ENCODE data around the gene PLAAT3. TPM values are rescaled to one million over a fixed set of nuclear protein-coding genes. Genes with fewer than 3 reads are reported as not detected.
"Not testable (repeated sequence)": the region's sequence is repeated elsewhere in the genome, so short reads cannot be mapped to it uniquely, and the experiment has no call there.

The PLAAT3 gene
- polyA plus RNA-seq, 1 experiment, result 8.1 TPM

DNA sequence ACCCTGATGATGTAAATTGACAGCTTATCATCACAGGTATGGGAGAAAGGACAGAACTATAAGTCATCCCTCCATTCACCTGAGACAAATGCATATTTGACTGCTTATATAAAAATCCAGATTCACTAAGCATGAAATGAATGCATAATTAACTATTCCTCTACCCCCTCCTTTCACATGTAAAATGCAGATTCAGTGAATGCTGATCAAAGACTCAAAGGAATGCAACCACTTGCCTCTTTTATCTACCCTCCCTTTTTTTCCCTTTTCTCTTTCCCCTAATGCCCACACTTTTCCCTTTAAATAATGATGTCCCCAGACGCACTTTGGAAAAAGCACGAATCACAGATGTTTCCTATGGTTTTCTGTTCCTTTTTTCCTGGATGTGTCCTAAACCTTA, 82.1 kb downstream of the PLAAT3 start:
- no peak for TF ChIP-seq CTCF (IDR thresholded peaks at IDR 0.05; ENCODE audit: low read depth, low read length)
- ChIA-PET POLR2A (no interaction called here), CTCF (no interaction called here)
- H3K4me3 ChIP-seq (ENCODE audit: low read depth, low read length), result no peak overlapping the region
- no peak for DNase-seq (ENCODE audit: low read depth, low spot score)
- H3K27ac ChIP-seq (ENCODE audit: low read depth, low read length), result no peak overlapping the region
- H3K27me3 ChIP-seq (ENCODE audit: control insufficient read depth, insufficient read depth, low read length), result peaks cover 8% of the 10 kb centered on the region
- H3K9me3 ChIP-seq (ENCODE audit: control insufficient read depth, insufficient read depth, low read length), result no peaks in the 10 kb centered on the region

GRCh38 chr11:63531074-63531792, 83.0 kb downstream of the PLAAT3 start:
- CTCF ChIA-PET; H3K27me3 ChIP-seq (ENCODE audit: control insufficient read depth, insufficient read depth, low read length); H3K9me3 ChIP-seq (ENCODE audit: control insufficient read depth, insufficient read depth, low read length); DNase-seq (ENCODE audit: low read depth, low spot score); POLR2A ChIA-PET; H3K4me3 ChIP-seq (ENCODE audit: low read depth, low read length); H3K27ac ChIP-seq (ENCODE audit: low read depth, low read length): not testable (repeated sequence)

DNA sequence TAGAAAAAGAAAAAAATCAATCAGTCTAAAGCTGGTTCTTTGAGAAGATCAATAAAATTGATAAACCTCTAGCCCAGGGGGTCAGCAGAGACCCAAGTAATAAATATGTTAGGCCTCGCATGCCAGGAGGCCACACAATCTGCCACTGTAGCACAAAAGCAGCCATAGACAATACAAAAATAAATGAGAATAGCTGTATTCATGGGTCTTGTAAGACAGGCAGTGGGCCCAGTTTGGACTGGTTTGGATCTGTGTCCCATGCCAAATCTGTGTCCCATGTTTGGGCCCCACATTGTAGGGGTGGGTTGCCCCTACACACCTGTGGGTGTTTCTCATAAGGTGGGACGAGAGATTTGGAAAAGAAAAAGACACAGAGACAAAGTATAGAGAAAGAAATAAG, 84.2 kb downstream of the PLAAT3 start:
- POLR2A ChIA-PET, result no interaction called here
- H3K4me3 ChIP-seq (ENCODE audit: low read depth, low read length), result no peak overlapping the region
- H3K27ac ChIP-seq (ENCODE audit: low read depth, low read length), result no peak overlapping the region
- DNase-seq (ENCODE audit: low read depth, low spot score), result no peak
- TF ChIP-seq CTCF (IDR thresholded peaks at IDR 0.05; ENCODE audit: low read depth, low read length), result no peak
- H3K9me3 ChIP-seq (ENCODE audit: control insufficient read depth, insufficient read depth, low read length), result no peaks in the 10 kb centered on the region
- CTCF ChIA-PET, result interaction anchor here (0.6 kb wide), 2 partner anchors 92 to 545 kb away, joined by 3 read pairs; no protein-coding TSS in a partner anchor
- peaks cover 8% of the 10 kb centered on the region for H3K27me3 ChIP-seq (ENCODE audit: control insufficient read depth, insufficient read depth, low read length)

DNA sequence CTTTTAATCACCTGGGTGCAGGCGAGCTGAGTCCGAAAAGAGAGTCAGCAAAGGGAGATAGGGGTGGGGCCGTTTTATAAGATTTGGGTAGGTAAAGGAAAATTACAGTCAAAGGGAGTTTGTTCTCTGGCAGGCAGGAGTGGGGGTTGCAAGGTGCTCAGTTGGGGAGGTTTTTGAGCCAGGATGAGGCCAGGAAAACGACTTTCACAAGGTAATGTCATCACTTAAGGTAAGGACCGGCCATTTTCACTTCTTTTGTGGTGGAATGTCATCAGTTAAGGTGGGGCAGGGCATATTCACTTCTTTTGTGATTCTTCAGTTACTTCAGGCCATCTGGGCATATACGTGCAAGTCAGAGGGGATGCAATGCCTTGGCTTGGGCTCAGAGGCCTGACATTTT, 84.9 kb downstream of the PLAAT3 start:
- H3K4me3 ChIP-seq (ENCODE audit: low read depth, low read length); H3K9me3 ChIP-seq (ENCODE audit: control insufficient read depth, insufficient read depth, low read length); H3K27me3 ChIP-seq (ENCODE audit: control insufficient read depth, insufficient read depth, low read length); POLR2A ChIA-PET; H3K27ac ChIP-seq (ENCODE audit: low read depth, low read length); DNase-seq (ENCODE audit: low read depth, low spot score): not testable (repeated sequence)
- CTCF ChIA-PET, result interaction anchor here (0.6 kb wide), 1 partner anchor 93 kb away, joined by 3 read pairs; no protein-coding TSS in a partner anchor

DNA sequence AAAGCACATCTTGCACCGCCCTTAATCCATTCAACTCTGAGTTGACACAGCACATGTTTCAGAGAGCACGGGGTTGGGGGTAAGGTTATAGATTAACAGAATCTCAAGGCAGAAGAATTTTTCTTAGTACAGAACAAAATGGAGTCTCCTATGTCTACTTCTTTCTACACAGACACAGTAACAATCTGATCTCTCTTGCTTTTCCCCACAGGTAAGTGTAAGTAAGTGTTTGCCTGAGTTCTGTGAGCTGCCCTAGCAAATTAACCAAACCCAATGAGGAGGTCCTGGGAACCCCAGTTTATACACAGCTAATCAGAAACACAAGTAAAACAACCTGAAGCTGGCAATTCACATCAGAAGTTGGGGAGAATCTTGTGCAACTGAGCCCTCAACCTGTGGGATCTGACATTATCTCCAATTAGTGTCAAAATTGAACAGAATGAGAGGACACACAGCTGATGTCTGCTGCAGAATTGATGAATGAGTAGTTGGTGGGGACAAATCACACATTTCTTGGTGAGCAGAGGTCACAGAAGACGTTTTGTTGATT, 85.4 kb downstream of the PLAAT3 start:
- POLR2A ChIA-PET; H3K9me3 ChIP-seq (ENCODE audit: control insufficient read depth, insufficient read depth, low read length); DNase-seq (ENCODE audit: low read depth, low spot score); H3K4me3 ChIP-seq (ENCODE audit: low read depth, low read length); CTCF ChIA-PET; H3K27ac ChIP-seq (ENCODE audit: low read depth, low read length); H3K27me3 ChIP-seq (ENCODE audit: control insufficient read depth, insufficient read depth, low read length): not testable (repeated sequence)

- H3K4me3 ChIP-seq (ENCODE audit: low read depth, low read length); H3K27me3 ChIP-seq (ENCODE audit: control insufficient read depth, insufficient read depth, low read length); POLR2A ChIA-PET; DNase-seq (ENCODE audit: low read depth, low spot score); CTCF ChIA-PET; H3K9me3 ChIP-seq (ENCODE audit: control insufficient read depth, insufficient read depth, low read length); H3K27ac ChIP-seq (ENCODE audit: low read depth, low read length): not testable (repeated sequence)
These were observed 86.1 kb downstream of the PLAAT3 start for GRCh38 chr11:63528156-63528555.

DNA sequence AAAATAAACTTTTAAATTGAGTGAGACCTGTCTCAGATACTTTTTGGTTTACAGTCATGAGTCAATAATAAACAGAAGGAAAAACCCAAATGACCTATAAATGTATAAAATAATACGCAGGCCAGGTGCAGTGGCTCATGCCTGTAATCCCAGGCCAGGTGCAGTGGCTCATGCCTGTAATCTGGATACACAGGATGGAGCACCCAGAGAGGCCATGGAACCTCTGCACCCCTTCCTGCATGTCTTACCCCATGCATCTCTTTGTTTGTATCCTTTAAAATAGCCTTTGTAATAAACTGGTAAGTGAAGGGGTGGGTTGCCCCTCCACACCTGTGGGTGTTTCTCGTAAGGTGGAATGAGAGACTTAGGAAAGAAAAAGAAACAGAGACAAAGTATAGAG, 86.6 kb downstream of the PLAAT3 start:
- CTCF ChIA-PET, result no interaction called here
- POLR2A ChIA-PET, result no interaction called here

More for the DNA sequence above, 86.6 kb downstream of the PLAAT3 start:
- Histone ChIP-seq H3K9me3 (ENCODE audit: control insufficient read depth, insufficient read depth, low read length) (no peaks in the 10 kb centered on the region), H3K4me3 (ENCODE audit: low read depth, low read length) (no peak overlapping the region), H3K27ac (ENCODE audit: low read depth, low read length) (no peak overlapping the region), H3K27me3 (ENCODE audit: control insufficient read depth, insufficient read depth, low read length) (peaks cover under 1% of the 10 kb centered on the region)
- no peak for TF ChIP-seq CTCF (IDR thresholded peaks at IDR 0.05; ENCODE audit: low read depth, low read length)
- DNase-seq (ENCODE audit: low read depth, low spot score), result no peak

Measured in AG04450 (cell line).